Activated effector memory CD4-positive, alpha-beta T cell treated with anti-CD3 and anti-CD28 coated beads, Interleukin-2, amount 50 U/mL, for 16 hours (primary cell): ENCODE data around the gene ELK3.
"Not testable (repeated sequence)": the region's sequence is repeated elsewhere in the genome, so short reads cannot be mapped to it uniquely, and the experiment has no call there.

Experiments used
- DNase-seq: peaks from one replicate; pipeline ENCODE4 v3.0.0-alpha.2; 2020

ELK3 gene

DNA sequence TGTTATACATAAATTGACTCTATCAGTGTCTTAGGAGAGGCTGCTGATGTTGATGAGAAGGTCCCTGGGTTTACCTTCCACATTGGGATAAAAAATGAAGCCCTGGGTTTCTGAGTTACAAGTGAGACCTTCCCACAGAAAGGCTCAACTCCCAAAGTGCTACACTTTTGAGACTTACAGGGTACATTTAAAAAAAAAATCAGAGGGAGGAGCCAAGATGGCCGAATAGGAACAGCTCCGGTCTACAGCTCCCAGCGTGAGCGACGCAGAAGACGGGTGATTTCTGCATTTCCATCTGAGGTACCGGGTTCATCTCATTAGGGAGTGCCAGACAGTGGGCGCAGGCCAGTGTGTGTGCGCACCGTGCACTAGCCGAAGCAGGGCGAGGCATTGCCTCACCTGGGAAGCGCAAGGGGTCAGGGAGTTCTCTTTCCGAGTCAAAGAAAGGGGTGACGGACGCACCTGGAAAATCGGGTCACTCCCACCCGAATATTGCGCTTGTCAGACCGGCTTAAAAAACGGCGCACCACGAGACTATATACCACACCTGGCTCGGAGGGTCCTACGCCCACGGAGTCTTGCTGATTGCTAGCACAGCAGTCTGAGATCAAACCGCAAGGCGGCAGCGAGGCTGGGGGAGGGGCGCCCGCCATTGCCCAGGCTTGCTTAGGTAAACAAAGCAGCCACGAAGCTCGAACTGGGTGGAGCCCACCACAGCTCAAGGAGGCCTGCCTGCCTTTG is 121.7 kb downstream of the ELK3 start:
- DNase-seq: not testable (repeated sequence)

DNA sequence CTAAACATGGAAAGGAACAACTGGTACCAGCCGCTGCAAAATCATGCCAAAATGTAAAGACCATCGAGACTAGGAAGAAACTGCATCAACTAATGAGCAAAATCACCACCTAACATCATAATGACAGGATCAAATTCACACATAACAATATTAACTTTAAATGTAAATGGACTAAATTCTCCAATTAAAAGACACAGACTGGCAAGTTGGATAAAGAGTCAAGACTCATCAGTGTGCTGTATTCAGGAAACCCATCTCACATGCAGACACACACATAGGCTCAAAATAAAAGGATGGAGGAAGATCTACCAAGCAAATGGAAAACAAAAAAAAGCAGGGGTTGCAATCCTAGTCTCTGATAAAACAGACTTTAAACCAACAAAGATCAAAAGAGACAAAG is 123.6 kb downstream of the ELK3 start:
- DNase-seq: not testable (repeated sequence)
